Measurements from ENCODE around the gene NACC2. TPM values are rescaled to one million over a fixed set of nuclear protein-coding genes. Genes with fewer than 3 reads are reported as not detected.
A peak's percentile ranks its signal among the peaks of the same experiment; 100 is the strongest.

NACC2 gene
- total and polyA plus RNA-seq, 9 of the 15 experiments (the other 6 are each of a cell fraction or from before 2014, with no cell fraction given): 0.70 to 25.1 (median 5.6) TPM

DNA sequence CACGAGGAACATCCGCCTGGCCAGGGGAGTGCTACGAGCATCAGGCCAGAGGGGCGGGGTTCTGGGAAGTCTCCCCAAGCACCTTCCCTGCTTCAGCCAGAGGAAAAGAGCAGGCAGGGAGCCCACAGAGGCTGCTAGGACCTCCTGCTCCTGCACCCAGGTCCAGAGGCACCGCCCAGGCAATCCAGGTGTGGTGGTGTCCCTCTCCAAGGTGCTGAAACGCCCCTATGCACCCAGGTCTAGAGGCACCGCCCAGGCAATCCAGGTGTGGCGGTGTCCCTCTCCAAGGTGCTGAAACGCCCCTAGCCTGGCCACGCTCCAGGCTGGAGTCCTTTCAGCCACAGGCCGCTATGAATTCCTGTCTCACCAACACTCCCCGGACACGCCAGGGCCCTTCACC lies 123.2 kb downstream of the NACC2 start (continued):
- TF ChIP-seq ZNF184 (CRISPR knock-in tag; IDR thresholded peaks at IDR 0.05) (no peak), DACH1 (IDR thresholded peaks at IDR 0.05; ENCODE audit: partially characterized antibody) (peak; percentile 42), ELF2 (CRISPR knock-in tag; IDR thresholded peaks at IDR 0.05) (no peak), SNIP1 (IDR thresholded peaks at IDR 0.05; ENCODE audit: low read depth) (no peak), RCOR1 (IDR thresholded peaks at IDR 0.05; ENCODE audit: borderline replicate concordance in 1 of 2, low read depth in 2 of 2, low read length in 2 of 2) (peak in 1 of 2 experiments; percentile 94; a peak in 2 of 4 replicates), FOXM1 (IDR thresholded peaks at IDR 0.05; ENCODE audit: low read depth) (no peak), FOXM1 (CRISPR knock-in tag; IDR thresholded peaks at IDR 0.05; ENCODE audit: low read depth) (peak; percentile 94), CEBPG (CRISPR knock-in tag; IDR thresholded peaks at IDR 0.05) (no peak), CEBPG (tag; conservative IDR thresholded peaks at IDR 0.05 in 1 of 2, IDR thresholded peaks at IDR 0.05 in 1 of 2) (no peak), MXI1 (IDR thresholded peaks at IDR 0.05; ENCODE audit: low read depth, low read length) (peak; percentile 83; the same call in 1 of the 2 replicates), MYNN (IDR thresholded peaks at IDR 0.05) (no peak), MYNN (CRISPR knock-in tag; IDR thresholded peaks at IDR 0.05) (peak; percentile 54; the same call in 1 of the 2 replicates), ATF7 (IDR thresholded peaks at IDR 0.05) (no peak), TAF1 (IDR thresholded peaks at IDR 0.05; ENCODE audit: control insufficient read depth, extremely low read depth, insufficient read depth, low read length, severe bottlenecking) (no peak), MYBL2 (IDR thresholded peaks at IDR 0.05; ENCODE audit: low read depth) (no peak), MYBL2 (CRISPR knock-in tag; IDR thresholded peaks at IDR 0.05; ENCODE audit: borderline replicate concordance) (no peak), ZNF274 (IDR thresholded peaks at IDR 0.05; ENCODE audit: borderline replicate concordance, low read depth, low read length) (no peak), NCOA6 (IDR thresholded peaks at IDR 0.05) (peak; percentile 94), ZNF124 (CRISPR knock-in tag; IDR thresholded peaks at IDR 0.05) (peak; percentile 77; the same call in 1 of the 2 replicates), GTF2B (IDR thresholded peaks at IDR 0.05; ENCODE audit: extremely low read depth, insufficient read length) (no peak), ZNF444 (CRISPR knock-in tag; IDR thresholded peaks at IDR 0.05) (no peak), ZNF431 (CRISPR knock-in tag; IDR thresholded peaks at IDR 0.05) (no peak; the same call in 1 of the 2 replicates)
- TF ChIP-seq, protein P1, sequence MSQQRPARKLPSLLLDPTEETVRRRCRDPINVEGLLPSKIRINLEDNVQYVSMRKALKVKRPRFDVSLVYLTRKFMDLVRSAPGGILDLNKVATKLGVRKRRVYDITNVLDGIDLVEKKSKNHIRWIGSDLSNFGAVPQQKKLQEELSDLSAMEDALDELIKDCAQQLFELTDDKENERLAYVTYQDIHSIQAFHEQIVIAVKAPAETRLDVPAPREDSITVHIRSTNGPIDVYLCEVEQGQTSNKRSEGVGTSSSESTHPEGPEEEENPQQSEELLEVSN (IDR thresholded peaks at IDR 0.05; ENCODE audit: borderline replicate concordance in 1 of 2, extremely low read depth in 1 of 2, insufficient read depth in 1 of 2, insufficient read length in 1 of 2, low read depth in 1 of 2, low read length in 1 of 2, poor library complexity in 1 of 2, severe bottlenecking in 1 of 2): no peak
- TF ChIP-seq, protein P2, sequence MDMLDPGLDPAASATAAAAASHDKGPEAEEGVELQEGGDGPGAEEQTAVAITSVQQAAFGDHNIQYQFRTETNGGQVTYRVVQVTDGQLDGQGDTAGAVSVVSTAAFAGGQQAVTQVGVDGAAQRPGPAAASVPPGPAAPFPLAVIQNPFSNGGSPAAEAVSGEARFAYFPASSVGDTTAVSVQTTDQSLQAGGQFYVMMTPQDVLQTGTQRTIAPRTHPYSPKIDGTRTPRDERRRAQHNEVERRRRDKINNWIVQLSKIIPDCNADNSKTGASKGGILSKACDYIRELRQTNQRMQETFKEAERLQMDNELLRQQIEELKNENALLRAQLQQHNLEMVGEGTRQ (CRISPR knock-in tag; IDR thresholded peaks at IDR 0.05): peak; percentile 38; the same call in 1 of the 2 replicates
- TF ChIP-seq, protein P3, sequence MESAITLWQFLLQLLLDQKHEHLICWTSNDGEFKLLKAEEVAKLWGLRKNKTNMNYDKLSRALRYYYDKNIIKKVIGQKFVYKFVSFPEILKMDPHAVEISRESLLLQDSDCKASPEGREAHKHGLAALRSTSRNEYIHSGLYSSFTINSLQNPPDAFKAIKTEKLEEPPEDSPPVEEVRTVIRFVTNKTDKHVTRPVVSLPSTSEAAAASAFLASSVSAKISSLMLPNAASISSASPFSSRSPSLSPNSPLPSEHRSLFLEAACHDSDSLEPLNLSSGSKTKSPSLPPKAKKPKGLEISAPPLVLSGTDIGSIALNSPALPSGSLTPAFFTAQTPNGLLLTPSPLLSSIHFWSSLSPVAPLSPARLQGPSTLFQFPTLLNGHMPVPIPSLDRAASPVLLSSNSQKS (CRISPR knock-in tag; IDR thresholded peaks at IDR 0.05): no peak
- TF ChIP-seq, protein P4, sequence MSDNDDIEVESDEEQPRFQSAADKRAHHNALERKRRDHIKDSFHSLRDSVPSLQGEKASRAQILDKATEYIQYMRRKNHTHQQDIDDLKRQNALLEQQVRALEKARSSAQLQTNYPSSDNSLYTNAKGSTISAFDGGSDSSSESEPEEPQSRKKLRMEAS (CRISPR knock-in tag; IDR thresholded peaks at IDR 0.05): peak; percentile 76

All from K562 (cell line).